GM23338 (cell line): ENCODE results near the gene DVL1. TPM values are rescaled to one million over a fixed set of nuclear protein-coding genes. Genes with fewer than 3 reads are reported as not detected.

Source experiments
- ATAC-seq: fragments of 200-7000 bp; cut with Tn5 transposase; 3 replicates; pipeline ENCODE4 v1.9.1; 2020
- DNase-seq: peaks from one replicate; pipeline ENCODE4 v3.0.0-alpha.2; 2015; ENCODE audit warnings: low spot score
- H2AFZ ChIP-seq: fragments of 200-600 bp; sonication (generic); 2 replicates; pipeline ENCODE4 v1.8.0; 2016; ENCODE audit warnings: antibody characterized with exemption, mild to moderate bottlenecking, moderate library complexity
- H3F3A ChIP-seq: fragments of 200-600 bp; sonication (generic); replicated peaks from 2 replicates; pipeline ENCODE4 v1.8.0; 2017; ENCODE audit warnings: antibody characterized with exemption, mixed run types, low read depth
- H3K27ac ChIP-seq: fragments of 200-600 bp; sonication (generic); 2 replicates; pipeline ENCODE4 v1.6.1; 2016; ENCODE audit warnings: low read depth
- H3K27me3 ChIP-seq: fragments of 200-600 bp; sonication (generic); 2 replicates; pipeline ENCODE4 v1.8.0; 2016; ENCODE audit warnings: mild to moderate bottlenecking, mixed run types, moderate library complexity; ENCODE audit not compliant: insufficient read depth
- H3K36me3 ChIP-seq: fragments of 200-600 bp; sonication (generic); 2 replicates; pipeline ENCODE4 v1.8.0; 2016; ENCODE audit warnings: mild to moderate bottlenecking; ENCODE audit not compliant: insufficient read depth
- H3K4me1 ChIP-seq: fragments of 200-600 bp; sonication (generic); 2 replicates; pipeline ENCODE4 v1.8.0; 2016; ENCODE audit warnings: mild to moderate bottlenecking, moderate library complexity; ENCODE audit not compliant: insufficient read depth
- H3K4me2 ChIP-seq: fragments of 200-600 bp; sonication (generic); 2 replicates; pipeline ENCODE4 v1.7.1; 2017; ENCODE audit warnings: mixed run types
- H3K4me3 ChIP-seq: fragments of 200-600 bp; sonication (generic); 2 replicates; pipeline ENCODE4 v1.6.1; 2016; ENCODE audit warnings: mixed run types
- H3K79me2 ChIP-seq: fragments of 200-600 bp; sonication (generic); replicated peaks from 2 replicates; pipeline ENCODE4 v1.8.0; 2017; ENCODE audit warnings: mild to moderate bottlenecking; ENCODE audit not compliant: insufficient read depth
- H3K9me2 ChIP-seq: fragments of 200-600 bp; sonication (generic); 2 replicates; pipeline ENCODE4 v1.8.0; 2017; ENCODE audit not compliant: insufficient read depth
- H4K20me1 ChIP-seq: fragments of 200-600 bp; sonication (generic); replicated peaks from 2 replicates; pipeline ENCODE4 v1.8.0; 2017; ENCODE audit warnings: mild to moderate bottlenecking; ENCODE audit not compliant: insufficient read depth
- H3K27ac Mint-ChIP-seq: 2 replicates; pipeline ENCODE4 v1.8.0; 2020; ENCODE audit warnings: inconsistent platforms, mild to moderate bottlenecking, moderate library complexity, mixed read lengths
- H3K27me3 Mint-ChIP-seq: 3 replicates; pipeline ENCODE4 v1.8.0; 2022; ENCODE audit warnings: low read depth, mild to moderate bottlenecking, moderate library complexity, mixed read lengths, inconsistent platforms; ENCODE audit not compliant: insufficient read depth, poor library complexity
- H3K36me3 Mint-ChIP-seq: 3 replicates; pipeline ENCODE4 v1.8.0; 2021; ENCODE audit warnings: low read depth, mild to moderate bottlenecking, inconsistent platforms, moderate library complexity, mixed read lengths
- H3K4me1 Mint-ChIP-seq: 3 replicates; pipeline ENCODE4 v1.8.0; 2020; ENCODE audit warnings: mild to moderate bottlenecking, inconsistent platforms, mixed read lengths
- H3K4me3 Mint-ChIP-seq: 3 replicates; pipeline ENCODE4 v1.8.0; 2021; ENCODE audit warnings: moderate library complexity, mild to moderate bottlenecking, inconsistent platforms, mixed read lengths
- H3K9me3 Mint-ChIP-seq: 3 replicates; pipeline ENCODE4 v1.8.0; 2020; ENCODE audit warnings: moderate library complexity, mild to moderate bottlenecking, inconsistent platforms, mixed read lengths
- CREB1 ChIP-seq: fragments of 250-450 bp; sonication (Bioruptor Pico); IDR thresholded peaks from 2 replicates; pipeline ENCODE4 v1.5.0; 2020; ENCODE audit warnings: low read depth, mild to moderate bottlenecking, moderate library complexity
- EZH2 ChIP-seq: fragments of 200-600 bp; sonication (generic); IDR thresholded peaks from one replicate; pipeline ENCODE4 v1.8.0; 2017; ENCODE audit warnings: antibody characterized with exemption, mild to moderate bottlenecking, low read depth; ENCODE audit not compliant: unreplicated experiment
- EZH2phosphoT487 ChIP-seq: fragments of 200-600 bp; sonication (generic); IDR thresholded peaks from one replicate; pipeline ENCODE4 v1.8.1; 2018; ENCODE audit warnings: antibody characterized with exemption; ENCODE audit not compliant: unreplicated experiment
- JUNB ChIP-seq: IDR thresholded peaks from one replicate; pipeline ENCODE4 v1.6.1; 2016; ENCODE audit warnings: antibody characterized with exemption; ENCODE audit not compliant: unreplicated experiment
- NANOG ChIP-seq: IDR thresholded peaks from 2 replicates; pipeline ENCODE4 v1.6.1; 2016; ENCODE audit warnings: antibody characterized with exemption, borderline replicate concordance
- POLR2AphosphoS5 ChIP-seq: IDR thresholded peaks from 2 replicates; pipeline ENCODE4 v1.6.1; 2016; ENCODE audit warnings: antibody characterized with exemption, low read depth
- STAT1 ChIP-seq: IDR thresholded peaks from one replicate; pipeline ENCODE4 v1.6.1; 2016; ENCODE audit warnings: antibody characterized with exemption; ENCODE audit not compliant: unreplicated experiment
- ZNF114 ChIP-seq: fragments of 250-450 bp; sonication (Bioruptor Pico); IDR thresholded peaks from 2 replicates; pipeline ENCODE4 v1.5.0; 2020; ENCODE audit warnings: mild to moderate bottlenecking, moderate library complexity
- polyA plus RNA-seq: library from polyadenylated mRNA; unstranded; fragments of >200 nt; fragmentation: Nextera tagmentation; extraction: Ambion mirVana; gene quantifications from 2 replicates; pipeline ENCODE4 v1.2.1, GENCODE V29; 2016
- total RNA-seq: library from RNA; depleted of rRNA; stranded (reverse); fragments of >200 nt; shearing (Covaris generic); gene quantifications from 2 replicates; pipeline ENCODE4 v1.2.3, GENCODE V29; 2014
- TF ChIP-seq, protein P1 (sequence below): IDR thresholded peaks from one replicate; pipeline ENCODE4 v1.6.1; 2018; ENCODE audit warnings: antibody characterized with exemption; ENCODE audit not compliant: unreplicated experiment
- TF ChIP-seq, protein P2 (sequence below), 2 experiments: fragments of 200-600 bp in 1 of 2; sonication (generic) in 1 of 2; conservative IDR thresholded peaks; 2 replicates each; pipeline versions ENCODE4 v1.5.1 to v1.6.1; 2016 to 2017; ENCODE audit warnings: antibody characterized with exemption in 2 of 2, low read depth in 2 of 2, mild to moderate bottlenecking in 2 of 2, moderate library complexity in 1 of 2
- TF ChIP-seq, protein P3 (sequence below): IDR thresholded peaks from 2 replicates; pipeline ENCODE4 v1.6.1; 2016; ENCODE audit warnings: antibody characterized with exemption

DVL1 gene
- total and polyA plus RNA-seq, 2 experiments from 2014 or later = 13.5 to 69.7 TPM

DNA sequence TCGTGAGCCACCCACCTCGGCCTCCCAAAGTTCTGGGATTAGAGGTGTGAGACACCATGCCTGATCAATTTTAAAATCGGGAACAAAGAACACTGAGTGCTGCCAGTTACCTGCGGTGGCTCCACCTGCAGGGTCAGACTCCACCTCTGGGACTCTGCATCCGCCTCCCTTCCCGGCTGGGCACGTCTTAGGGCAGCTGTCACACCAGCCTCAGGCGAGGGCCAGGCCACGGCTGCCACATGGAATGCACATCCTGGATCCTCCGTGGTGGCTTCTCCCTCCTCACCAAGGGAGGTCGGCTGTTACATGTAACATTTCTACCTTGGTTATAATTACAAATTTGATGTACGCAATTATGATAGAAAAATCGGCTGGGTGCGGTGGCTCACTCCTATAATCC, 15.0 kb upstream of the DVL1 start:
- DNase-seq = no peak
- no peak for TF ChIP-seq EZH2phosphoT487
- no peak for TF ChIP-seq NANOG
- no peak for TF ChIP-seq STAT1
- no peak for TF ChIP-seq CREB1
- TF ChIP-seq EZH2 = no peak
- TF ChIP-seq, protein P1, sequence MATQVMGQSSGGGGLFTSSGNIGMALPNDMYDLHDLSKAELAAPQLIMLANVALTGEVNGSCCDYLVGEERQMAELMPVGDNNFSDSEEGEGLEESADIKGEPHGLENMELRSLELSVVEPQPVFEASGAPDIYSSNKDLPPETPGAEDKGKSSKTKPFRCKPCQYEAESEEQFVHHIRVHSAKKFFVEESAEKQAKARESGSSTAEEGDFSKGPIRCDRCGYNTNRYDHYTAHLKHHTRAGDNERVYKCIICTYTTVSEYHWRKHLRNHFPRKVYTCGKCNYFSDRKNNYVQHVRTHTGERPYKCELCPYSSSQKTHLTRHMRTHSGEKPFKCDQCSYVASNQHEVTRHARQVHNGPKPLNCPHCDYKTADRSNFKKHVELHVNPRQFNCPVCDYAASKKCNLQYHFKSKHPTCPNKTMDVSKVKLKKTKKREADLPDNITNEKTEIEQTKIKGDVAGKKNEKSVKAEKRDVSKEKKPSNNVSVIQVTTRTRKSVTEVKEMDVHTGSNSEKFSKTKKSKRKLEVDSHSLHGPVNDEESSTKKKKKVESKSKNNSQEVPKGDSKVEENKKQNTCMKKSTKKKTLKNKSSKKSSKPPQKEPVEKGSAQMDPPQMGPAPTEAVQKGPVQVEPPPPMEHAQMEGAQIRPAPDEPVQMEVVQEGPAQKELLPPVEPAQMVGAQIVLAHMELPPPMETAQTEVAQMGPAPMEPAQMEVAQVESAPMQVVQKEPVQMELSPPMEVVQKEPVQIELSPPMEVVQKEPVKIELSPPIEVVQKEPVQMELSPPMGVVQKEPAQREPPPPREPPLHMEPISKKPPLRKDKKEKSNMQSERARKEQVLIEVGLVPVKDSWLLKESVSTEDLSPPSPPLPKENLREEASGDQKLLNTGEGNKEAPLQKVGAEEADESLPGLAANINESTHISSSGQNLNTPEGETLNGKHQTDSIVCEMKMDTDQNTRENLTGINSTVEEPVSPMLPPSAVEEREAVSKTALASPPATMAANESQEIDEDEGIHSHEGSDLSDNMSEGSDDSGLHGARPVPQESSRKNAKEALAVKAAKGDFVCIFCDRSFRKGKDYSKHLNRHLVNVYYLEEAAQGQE = no peak
- TF ChIP-seq JUNB = no peak
- TF ChIP-seq POLR2AphosphoS5 = no peak
- TF ChIP-seq, protein P2, sequence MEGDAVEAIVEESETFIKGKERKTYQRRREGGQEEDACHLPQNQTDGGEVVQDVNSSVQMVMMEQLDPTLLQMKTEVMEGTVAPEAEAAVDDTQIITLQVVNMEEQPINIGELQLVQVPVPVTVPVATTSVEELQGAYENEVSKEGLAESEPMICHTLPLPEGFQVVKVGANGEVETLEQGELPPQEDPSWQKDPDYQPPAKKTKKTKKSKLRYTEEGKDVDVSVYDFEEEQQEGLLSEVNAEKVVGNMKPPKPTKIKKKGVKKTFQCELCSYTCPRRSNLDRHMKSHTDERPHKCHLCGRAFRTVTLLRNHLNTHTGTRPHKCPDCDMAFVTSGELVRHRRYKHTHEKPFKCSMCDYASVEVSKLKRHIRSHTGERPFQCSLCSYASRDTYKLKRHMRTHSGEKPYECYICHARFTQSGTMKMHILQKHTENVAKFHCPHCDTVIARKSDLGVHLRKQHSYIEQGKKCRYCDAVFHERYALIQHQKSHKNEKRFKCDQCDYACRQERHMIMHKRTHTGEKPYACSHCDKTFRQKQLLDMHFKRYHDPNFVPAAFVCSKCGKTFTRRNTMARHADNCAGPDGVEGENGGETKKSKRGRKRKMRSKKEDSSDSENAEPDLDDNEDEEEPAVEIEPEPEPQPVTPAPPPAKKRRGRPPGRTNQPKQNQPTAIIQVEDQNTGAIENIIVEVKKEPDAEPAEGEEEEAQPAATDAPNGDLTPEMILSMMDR (conservative IDR thresholded peaks at IDR 0.05; ENCODE audit: low read depth in 2 of 2) = no peak
- TF ChIP-seq, protein P3, sequence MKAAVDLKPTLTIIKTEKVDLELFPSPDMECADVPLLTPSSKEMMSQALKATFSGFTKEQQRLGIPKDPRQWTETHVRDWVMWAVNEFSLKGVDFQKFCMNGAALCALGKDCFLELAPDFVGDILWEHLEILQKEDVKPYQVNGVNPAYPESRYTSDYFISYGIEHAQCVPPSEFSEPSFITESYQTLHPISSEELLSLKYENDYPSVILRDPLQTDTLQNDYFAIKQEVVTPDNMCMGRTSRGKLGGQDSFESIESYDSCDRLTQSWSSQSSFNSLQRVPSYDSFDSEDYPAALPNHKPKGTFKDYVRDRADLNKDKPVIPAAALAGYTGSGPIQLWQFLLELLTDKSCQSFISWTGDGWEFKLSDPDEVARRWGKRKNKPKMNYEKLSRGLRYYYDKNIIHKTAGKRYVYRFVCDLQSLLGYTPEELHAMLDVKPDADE = no peak
- no peak for TF ChIP-seq ZNF114 (CRISPR knock-in tag)
- no peak overlapping the region for H3K27ac ChIP-seq
- H3K27me3 ChIP-seq = no peaks in the 10 kb centered on the region
- no peak overlapping the region for H3K27ac Mint-ChIP-seq
- H2AFZ ChIP-seq = no peak overlapping the region
- no peaks in the 10 kb centered on the region for H3K79me2 ChIP-seq
- H3K4me1 ChIP-seq = peaks cover 8% of the 10 kb centered on the region; the same call in 1 of the 2 replicates
- peaks cover 25% of the 10 kb centered on the region; the same call in 1 of the 2 replicates for H3F3A ChIP-seq
- no peaks in the 10 kb centered on the region for H4K20me1 ChIP-seq
- H3K4me3 ChIP-seq = no peak overlapping the region
- H3K9me3 Mint-ChIP-seq = no peaks in the 10 kb centered on the region; the same call in 1 of the 3 replicates
- no peak overlapping the region for H3K4me3 Mint-ChIP-seq
- peaks cover 18% of the 10 kb centered on the region for H3K4me1 Mint-ChIP-seq
- H3K27me3 Mint-ChIP-seq = peaks cover 14% of the 10 kb centered on the region
- peak; percentile 14; the same call in 2 of the 3 replicates for ATAC-seq
- H3K9me2 ChIP-seq = no peaks in the 10 kb centered on the region
- no peak overlapping the region for H3K4me2 ChIP-seq
- no peaks in the 10 kb centered on the region for H3K36me3 ChIP-seq
- no peaks in the 10 kb centered on the region for H3K36me3 Mint-ChIP-seq
